Fibroblast of pulmonary artery (primary cell): ENCODE results near the gene LPP.

ENCODE experiments used
- DNase-seq: peaks from one replicate; pipeline ENCODE4 v3.0.0-alpha.2; 2010; ENCODE audit warnings: low read depth
- H3K4me3 ChIP-seq: replicated peaks from 2 replicates; pipeline ENCODE4 v1.5.1; 2011; ENCODE audit warnings: low read depth, mild to moderate bottlenecking, control low read depth, low read length, moderate library complexity
- CTCF ChIP-seq: IDR thresholded peaks from 2 replicates; pipeline ENCODE4 v1.5.1; 2011; ENCODE audit warnings: mild to moderate bottlenecking, control low read depth, low read length, inconsistent platforms; ENCODE audit errors: missing control alignments

The LPP gene

GRCh38 chr3:188524052-188524451, 370.1 kb downstream of the LPP start:
- no peak for DNase-seq
- H3K4me3 ChIP-seq: no peak overlapping the region
- no peak for TF ChIP-seq CTCF

GRCh38 chr3:188526057-188526456, 372.1 kb downstream of the LPP start:
- H3K4me3 ChIP-seq: no peak overlapping the region
- peak; percentile 55 for DNase-seq
- TF ChIP-seq CTCF: peak; percentile 19

GRCh38 chr3:188527389-188527788, 373.4 kb downstream of the LPP start:
- peak; percentile 30 for DNase-seq
- H3K4me3 ChIP-seq: no peak overlapping the region
- no peak for TF ChIP-seq CTCF

GRCh38 chr3:188528396-188528795, 374.4 kb downstream of the LPP start:
- H3K4me3 ChIP-seq: no peak overlapping the region
- no peak for DNase-seq
- TF ChIP-seq CTCF: no peak

- no peak for TF ChIP-seq CTCF
- DNase-seq: peak; percentile 27
- no peak overlapping the region for H3K4me3 ChIP-seq
Measured at GRCh38 chr3:188529228-188529627, 375.3 kb downstream of the LPP start.

- DNase-seq: no peak
- H3K4me3 ChIP-seq: no peak overlapping the region
- TF ChIP-seq CTCF: no peak
Measured at GRCh38 chr3:188530226-188530625, 376.3 kb downstream of the LPP start.

- DNase-seq: peak; percentile 95
- TF ChIP-seq CTCF: no peak
Measured at GRCh38 chr3:188531210-188531609, 377.3 kb downstream of the LPP start.

More at GRCh38 chr3:188531210-188531609, 377.3 kb downstream of the LPP start:
- H3K4me3 ChIP-seq: no peak overlapping the region
